ENCODE results near the gene CD247. TPM values are rescaled to one million over a fixed set of nuclear protein-coding genes. Genes with fewer than 3 reads are reported as not detected.

Gene CD247
- total RNA-seq, 1 experiment from 2014 or later: 1.4 TPM

DNA sequence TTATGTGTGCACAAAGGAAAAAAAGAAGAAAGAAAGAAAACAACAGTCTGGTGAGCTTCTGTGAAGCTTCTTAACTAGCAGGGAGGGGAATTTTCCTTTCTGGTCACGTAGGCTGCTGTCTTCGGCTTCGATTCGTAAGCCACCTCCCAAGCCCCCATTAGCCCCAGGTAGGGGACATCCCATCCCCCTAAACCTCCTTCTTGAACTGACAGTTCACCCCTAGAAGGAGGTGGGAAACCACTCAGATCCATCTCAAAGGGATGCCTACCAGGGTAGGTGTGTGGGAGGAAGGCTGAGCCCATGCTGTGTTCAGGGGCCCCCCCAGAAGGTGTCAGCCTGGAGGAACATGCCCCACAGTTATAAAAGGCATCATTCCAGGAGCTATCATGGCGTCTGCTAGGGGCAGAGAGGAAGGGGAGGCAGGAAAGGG, 25.8 kb downstream of the CD247 start:
- intact Hi-C loops (cut with micrococcal nuclease; ENCODE audit: unreplicated experiment): no loop called here
- BruUV-seq (replicated peaks): no TSS peak
- H3K9me3 ChIP-seq (ENCODE audit: low read depth, low read length, poor library complexity, severe bottlenecking): no peaks in the 10 kb centered on the region
- no peak overlapping the region for H3K27ac ChIP-seq (ENCODE audit: low read depth, low read length, poor library complexity, severe bottlenecking)
- no peak for DNase-seq (ENCODE audit: low spot score)
- TF ChIP-seq, protein P1, sequence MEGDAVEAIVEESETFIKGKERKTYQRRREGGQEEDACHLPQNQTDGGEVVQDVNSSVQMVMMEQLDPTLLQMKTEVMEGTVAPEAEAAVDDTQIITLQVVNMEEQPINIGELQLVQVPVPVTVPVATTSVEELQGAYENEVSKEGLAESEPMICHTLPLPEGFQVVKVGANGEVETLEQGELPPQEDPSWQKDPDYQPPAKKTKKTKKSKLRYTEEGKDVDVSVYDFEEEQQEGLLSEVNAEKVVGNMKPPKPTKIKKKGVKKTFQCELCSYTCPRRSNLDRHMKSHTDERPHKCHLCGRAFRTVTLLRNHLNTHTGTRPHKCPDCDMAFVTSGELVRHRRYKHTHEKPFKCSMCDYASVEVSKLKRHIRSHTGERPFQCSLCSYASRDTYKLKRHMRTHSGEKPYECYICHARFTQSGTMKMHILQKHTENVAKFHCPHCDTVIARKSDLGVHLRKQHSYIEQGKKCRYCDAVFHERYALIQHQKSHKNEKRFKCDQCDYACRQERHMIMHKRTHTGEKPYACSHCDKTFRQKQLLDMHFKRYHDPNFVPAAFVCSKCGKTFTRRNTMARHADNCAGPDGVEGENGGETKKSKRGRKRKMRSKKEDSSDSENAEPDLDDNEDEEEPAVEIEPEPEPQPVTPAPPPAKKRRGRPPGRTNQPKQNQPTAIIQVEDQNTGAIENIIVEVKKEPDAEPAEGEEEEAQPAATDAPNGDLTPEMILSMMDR (conservative IDR thresholded peaks at IDR 0.05; ENCODE audit: low read depth, low read length): no peak
- no peak for TF ChIP-seq EZH2 (IDR thresholded peaks at IDR 0.05; ENCODE audit: borderline replicate concordance, low read depth, low read length, poor library complexity, severe bottlenecking)
- ChIA-PET POLR2A (ENCODE audit: low non-redundant PET) (no interaction called here), CTCF (no interaction called here)
- H3K4me1 ChIP-seq (ENCODE audit: insufficient read depth, low read length, poor library complexity, severe bottlenecking): no peaks in the 10 kb centered on the region
- peaks cover 25% of the 10 kb centered on the region for H3K27me3 ChIP-seq (replicated peaks; ENCODE audit: insufficient read depth, low read depth, low read length, poor library complexity)
- no peaks in the 10 kb centered on the region for H3K36me3 ChIP-seq (ENCODE audit: insufficient read depth, low read length, poor library complexity, severe bottlenecking)
- no peak overlapping the region for H3K4me3 ChIP-seq (ENCODE audit: low read depth, low read length, poor library complexity, severe bottlenecking)

DNA sequence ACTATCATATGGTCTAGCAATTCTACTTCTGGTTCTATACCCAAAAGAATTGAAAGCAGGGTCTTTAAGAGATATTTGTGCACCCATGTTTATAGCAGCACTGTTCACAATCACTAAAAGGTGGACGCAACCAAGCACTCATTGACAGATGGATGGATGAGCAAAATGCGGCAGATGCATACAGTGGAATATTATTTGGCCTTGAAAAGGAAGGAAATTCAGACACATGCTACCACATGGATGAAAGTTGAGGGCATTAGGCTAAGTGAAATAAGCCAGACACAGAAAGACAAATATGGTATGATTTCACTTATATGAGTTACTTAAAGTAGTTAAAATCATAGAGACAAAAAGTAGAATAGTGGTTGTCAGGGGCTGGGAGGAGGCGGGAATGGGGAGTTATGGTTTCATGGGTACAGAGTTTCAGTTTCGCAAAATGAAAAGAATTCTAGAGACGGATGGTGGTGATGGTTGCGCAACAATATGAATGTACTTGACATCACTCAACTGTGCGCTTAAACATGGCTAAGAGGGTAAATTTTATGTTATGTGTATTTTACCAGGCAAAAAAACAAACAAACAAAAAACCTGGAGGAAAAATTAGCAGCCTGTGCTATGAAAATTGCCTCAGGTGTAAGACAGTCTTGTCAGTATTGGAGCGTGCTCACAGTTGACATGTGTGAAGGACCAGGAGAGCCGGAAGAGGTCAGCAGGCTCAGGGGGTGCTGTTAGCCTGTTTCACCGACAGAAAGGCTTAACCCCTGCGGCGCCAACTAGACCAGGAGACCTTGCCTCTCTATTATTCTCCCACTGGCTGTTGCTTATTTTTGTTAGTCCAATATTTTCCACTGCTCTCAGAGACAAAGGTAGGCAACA, 26.5 kb downstream of the CD247 start:
- H3K27me3 ChIP-seq (replicated peaks; ENCODE audit: insufficient read depth, low read depth, low read length, poor library complexity): peaks cover 25% of the 10 kb centered on the region
- H3K27ac ChIP-seq (ENCODE audit: low read depth, low read length, poor library complexity, severe bottlenecking): no peak overlapping the region
- no peak for DNase-seq (ENCODE audit: low spot score)
- TF ChIP-seq, protein P1 (conservative IDR thresholded peaks at IDR 0.05; ENCODE audit: low read depth, low read length): no peak
- no peak for TF ChIP-seq EZH2 (IDR thresholded peaks at IDR 0.05; ENCODE audit: borderline replicate concordance, low read depth, low read length, poor library complexity, severe bottlenecking)
- POLR2A ChIA-PET (ENCODE audit: low non-redundant PET): no interaction called here
- no peaks in the 10 kb centered on the region for H3K36me3 ChIP-seq (ENCODE audit: insufficient read depth, low read length, poor library complexity, severe bottlenecking)
- H3K9me3 ChIP-seq (ENCODE audit: low read depth, low read length, poor library complexity, severe bottlenecking): no peaks in the 10 kb centered on the region
- no peak overlapping the region for H3K4me3 ChIP-seq (ENCODE audit: low read depth, low read length, poor library complexity, severe bottlenecking)
- intact Hi-C loops (cut with micrococcal nuclease; ENCODE audit: unreplicated experiment): no loop called here
- CTCF ChIA-PET: no interaction called here
- BruUV-seq (replicated peaks): no TSS peak
- H3K4me1 ChIP-seq (ENCODE audit: insufficient read depth, low read length, poor library complexity, severe bottlenecking): no peaks in the 10 kb centered on the region

DNA sequence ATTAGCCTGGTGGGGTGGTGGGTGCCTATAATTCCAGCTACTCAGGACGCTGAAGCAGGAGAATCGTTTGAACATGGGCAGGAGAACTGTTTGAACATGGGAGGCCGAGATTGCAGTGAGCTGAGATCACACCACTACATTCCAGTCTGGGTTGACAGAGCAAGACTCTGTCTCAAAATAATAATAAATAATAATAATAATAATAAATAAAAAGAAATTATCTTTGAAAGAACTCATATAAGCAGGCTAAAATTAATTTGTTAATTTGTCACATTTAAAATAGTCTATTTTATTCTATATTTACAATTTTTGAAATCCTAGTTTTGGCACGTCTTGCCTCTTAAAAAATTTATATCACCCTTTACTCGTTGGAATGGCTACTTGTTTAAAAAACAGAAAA, 27.6 kb downstream of the CD247 start:
- TF ChIP-seq EZH2 (IDR thresholded peaks at IDR 0.05; ENCODE audit: borderline replicate concordance, low read depth, low read length, poor library complexity, severe bottlenecking): no peak
- TF ChIP-seq, protein P1 (conservative IDR thresholded peaks at IDR 0.05; ENCODE audit: low read depth, low read length): no peak
- intact Hi-C loops (cut with micrococcal nuclease; ENCODE audit: unreplicated experiment): no loop called here
- Histone ChIP-seq H3K4me3 (ENCODE audit: low read depth, low read length, poor library complexity, severe bottlenecking) (no peak overlapping the region), H3K27ac (ENCODE audit: low read depth, low read length, poor library complexity, severe bottlenecking) (no peak overlapping the region), H3K9me3 (ENCODE audit: low read depth, low read length, poor library complexity, severe bottlenecking) (no peaks in the 10 kb centered on the region), H3K27me3 (replicated peaks; ENCODE audit: insufficient read depth, low read depth, low read length, poor library complexity) (peaks cover 18% of the 10 kb centered on the region), H3K4me1 (ENCODE audit: insufficient read depth, low read length, poor library complexity, severe bottlenecking) (no peaks in the 10 kb centered on the region), H3K36me3 (ENCODE audit: insufficient read depth, low read length, poor library complexity, severe bottlenecking) (no peaks in the 10 kb centered on the region)
- no TSS peak for BruUV-seq (replicated peaks)
- ChIA-PET CTCF (no interaction called here), POLR2A (ENCODE audit: low non-redundant PET) (no interaction called here)
- no peak for DNase-seq (ENCODE audit: low spot score)
